HG03066 (cell line): ENCODE measurements around the gene SH3RF2.
"Not testable (repeated sequence)": the region's sequence is repeated elsewhere in the genome, so short reads cannot be mapped to it uniquely, and the experiment has no call there.

Source experiments
- ATAC-seq: cut with Tn5 transposase; IDR thresholded peaks from one replicate; pipeline ENCODE4 v1.9.1; 2021; ENCODE audit warnings: low read depth; ENCODE audit not compliant: unreplicated experiment

The SH3RF2 gene

GRCh38 chr5:145936401-145937131 is at the start of gene SH3RF2:
Gene SH3RF2, plus strand, starts transcription at chr5:145936578. Its CDS starts 1,351 bp downstream, at chr5:145937929.
- ATAC-seq = no peak

GRCh38 chr5:145887217-145887616 is 49.2 kb upstream of the SH3RF2 start:
- ATAC-seq = no peak

GRCh38 chr5:145887976-145888574 is 48.3 kb upstream of the SH3RF2 start:
- ATAC-seq = no peak

GRCh38 chr5:145889611-145890010 is 46.8 kb upstream of the SH3RF2 start:
- ATAC-seq = no peak

- ATAC-seq = not testable (repeated sequence)
Measured at GRCh38 chr5:145891378-145891777, 45.0 kb upstream of the SH3RF2 start.

GRCh38 chr5:145898171-145898570 is 38.2 kb upstream of the SH3RF2 start:
- ATAC-seq = no peak

- no peak for ATAC-seq
Measured at GRCh38 chr5:145902421-145902820, 34.0 kb upstream of the SH3RF2 start.

GRCh38 chr5:145903113-145903512 is 33.3 kb upstream of the SH3RF2 start:
- no peak for ATAC-seq

- no peak for ATAC-seq
Measured at GRCh38 chr5:145903867-145904266, 32.5 kb upstream of the SH3RF2 start.

GRCh38 chr5:145904743-145905142 is 31.6 kb upstream of the SH3RF2 start:
- ATAC-seq = no peak

GRCh38 chr5:145906401-145906800 is 30.0 kb upstream of the SH3RF2 start:
- ATAC-seq = no peak

- no peak for ATAC-seq
Measured at GRCh38 chr5:145908206-145908960, 28.0 kb upstream of the SH3RF2 start.

- ATAC-seq = no peak
Measured at GRCh38 chr5:145911164-145911563, 25.2 kb upstream of the SH3RF2 start.

- ATAC-seq = no peak
Measured at GRCh38 chr5:145912019-145912418, 24.4 kb upstream of the SH3RF2 start.

- no peak for ATAC-seq
Measured at GRCh38 chr5:145912594-145912993, 23.8 kb upstream of the SH3RF2 start.

- no peak for ATAC-seq
Measured at GRCh38 chr5:145913701-145914100, 22.7 kb upstream of the SH3RF2 start.

- ATAC-seq = no peak
Measured at GRCh38 chr5:145915970-145916638, 20.3 kb upstream of the SH3RF2 start.

- no peak for ATAC-seq
Measured at GRCh38 chr5:145917288-145917687, 19.1 kb upstream of the SH3RF2 start.

- ATAC-seq = no peak
Measured at GRCh38 chr5:145918397-145918796, 18.0 kb upstream of the SH3RF2 start.

GRCh38 chr5:145919413-145919812 is 17.0 kb upstream of the SH3RF2 start:
- no peak for ATAC-seq
